Measurements from ENCODE around the gene TMEM222.

Gene TMEM222

GRCh38 chr1:27306892-27307761, 14.8 kb upstream of the TMEM222 start:
- no peak for DNase-seq

GRCh38 chr1:27307874-27308598, 13.9 kb upstream of the TMEM222 start:
- DNase-seq, result no peak

- no peak for DNase-seq
Measured at GRCh38 chr1:27314169-27314568, 7.8 kb upstream of the TMEM222 start.

GRCh38 chr1:27314737-27315136, 7.2 kb upstream of the TMEM222 start:
- no peak for DNase-seq

- DNase-seq, result no peak
Measured at GRCh38 chr1:27316860-27317259, 5.1 kb upstream of the TMEM222 start.

- no peak for DNase-seq
Measured at GRCh38 chr1:27318136-27318535, 3.8 kb upstream of the TMEM222 start.

GRCh38 chr1:27318596-27318995, 3.4 kb upstream of the TMEM222 start:
- DNase-seq, result no peak

GRCh38 chr1:27322569-27323240, 742 bp downstream of the TMEM222 start:
- no peak for DNase-seq

- no peak for DNase-seq
Measured at GRCh38 chr1:27325286-27325685, 3.3 kb downstream of the TMEM222 start.

GRCh38 chr1:27327964-27328363, 6.0 kb downstream of the TMEM222 start:
- DNase-seq, result no peak

GRCh38 chr1:27330786-27331185, 8.8 kb downstream of the TMEM222 start:
- DNase-seq, result no peak

GRCh38 chr1:27331426-27331825, 9.5 kb downstream of the TMEM222 start:
- DNase-seq, result no peak

- no peak for DNase-seq
Measured at GRCh38 chr1:27331922-27332321, 10.0 kb downstream of the TMEM222 start.

- peak in 1 of 2 experiments; percentile 6 for DNase-seq
Measured at GRCh38 chr1:27332536-27333281, 10.7 kb downstream of the TMEM222 start.

- no peak for DNase-seq
Measured at GRCh38 chr1:27333717-27334279, 11.8 kb downstream of the TMEM222 start.

GRCh38 chr1:27335506-27336422, 13.8 kb downstream of the TMEM222 start:
- DNase-seq, result no peak

- no peak for DNase-seq
Measured at GRCh38 chr1:27336756-27337155, 14.8 kb downstream of the TMEM222 start.

GRCh38 chr1:27338751-27339150, 16.8 kb downstream of the TMEM222 start:
- no peak for DNase-seq

- no peak for DNase-seq
Measured at GRCh38 chr1:27339213-27339612, 17.2 kb downstream of the TMEM222 start.

GRCh38 chr1:27341525-27342252, 19.7 kb downstream of the TMEM222 start, which contains the start of gene SYTL1:
TSS of gene SYTL1 (plus strand) at chr1:27342022. CDS start at chr1:27345335, 3,313 bp downstream.
- no peak for DNase-seq

GRCh38 chr1:27342391-27342777, 20.4 kb downstream of the TMEM222 start:
- DNase-seq, result no peak

All from NCI-H1930 (cell line).